Stimulated activated naive CD8-positive, alpha-beta T cell treated with anti-CD3 and anti-CD28 coated beads, Interleukin-15, Interleukin-2, amounts not matched to agents 100 ng/mL and 50 ng/mL, for 24 hours (primary cell): ENCODE data around the gene KIF22.

Experiments used
- H3K27ac Mint-ChIP-seq: one replicate; pipeline ENCODE4 v1.8.0; 2021; ENCODE audit warnings: mild to moderate bottlenecking, mixed read lengths
- H3K27me3 Mint-ChIP-seq: one replicate; pipeline ENCODE4 v1.8.0; 2021; ENCODE audit warnings: mixed read lengths
- H3K36me3 Mint-ChIP-seq: one replicate; pipeline ENCODE4 v1.8.0; 2021; ENCODE audit warnings: low read depth, mixed read lengths
- H3K4me1 Mint-ChIP-seq: one replicate; pipeline ENCODE4 v1.8.0; 2021; ENCODE audit warnings: low read depth, mixed read lengths
- H3K4me3 Mint-ChIP-seq: one replicate; pipeline ENCODE4 v1.8.0; 2021; ENCODE audit warnings: mild to moderate bottlenecking, mixed read lengths
- H3K9me3 Mint-ChIP-seq: one replicate; pipeline ENCODE4 v1.8.0; 2021; ENCODE audit warnings: mixed read lengths

The KIF22 gene

GRCh38 chr16:29805232-29806098, 14.9 kb downstream of the KIF22 start:
- peak overlapping the region; percentile 99 for H3K27ac Mint-ChIP-seq
- no peaks in the 10 kb centered on the region for H3K27me3 Mint-ChIP-seq
- peaks cover 45% of the 10 kb centered on the region for H3K4me1 Mint-ChIP-seq
- H3K9me3 Mint-ChIP-seq, result no peaks in the 10 kb centered on the region
- H3K36me3 Mint-ChIP-seq, result peaks cover 71% of the 10 kb centered on the region
- peak overlapping the region; percentile 96 for H3K4me3 Mint-ChIP-seq

DNA sequence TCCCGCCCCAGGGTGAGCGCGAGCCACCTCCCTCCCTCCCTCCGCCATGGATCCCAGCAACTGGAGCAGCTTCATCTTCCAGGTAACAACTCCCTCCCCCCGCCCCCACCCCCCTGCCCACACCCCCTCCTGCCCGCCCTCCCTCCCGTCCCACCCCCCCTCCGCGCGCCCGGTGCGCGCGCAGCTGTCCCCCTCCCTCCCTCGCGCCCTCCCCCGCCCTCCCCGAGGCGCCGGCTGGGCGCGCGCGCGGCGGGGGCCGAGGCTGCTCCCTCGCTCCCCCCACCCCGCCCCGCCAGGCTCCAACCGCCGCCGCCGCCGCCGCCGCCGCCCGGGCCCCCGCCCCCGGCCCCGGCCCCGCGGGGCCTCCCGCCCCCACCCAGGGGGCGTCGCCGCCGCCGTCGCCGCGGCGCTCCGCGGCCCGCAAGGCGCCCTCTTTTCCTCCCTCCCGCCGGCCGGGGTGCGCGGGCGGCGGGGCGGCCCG, 15.6 kb downstream of the KIF22 start, which contains the start of gene MAZ:
MAZ (plus strand) TSS at position 431 of the 481 bp plus-strand sequence. CDS start 173 bp downstream, outside the sequence.
- Mint-ChIP-seq H3K36me3 (peaks cover 73% of the 10 kb centered on the region), H3K4me1 (peaks cover 52% of the 10 kb centered on the region), H3K27me3 (no peaks in the 10 kb centered on the region), H3K9me3 (no peaks in the 10 kb centered on the region), H3K4me3 (peak within 1 kb of the TSS; percentile 98), H3K27ac (peak within 1 kb of the TSS; percentile 99)

- Mint-ChIP-seq H3K4me3 (peak overlapping the region; percentile 98), H3K27ac (peak overlapping the region; percentile 85), H3K36me3 (peaks cover 67% of the 10 kb centered on the region), H3K9me3 (no peaks in the 10 kb centered on the region), H3K4me1 (peaks cover 59% of the 10 kb centered on the region), H3K27me3 (no peaks in the 10 kb centered on the region)
These were observed 16.3 kb downstream of the KIF22 start for GRCh38 chr16:29806641-29807425.

GRCh38 chr16:29807426-29808218, 17.1 kb downstream of the KIF22 start:
- Mint-ChIP-seq H3K9me3 (no peaks in the 10 kb centered on the region), H3K4me1 (peaks cover 61% of the 10 kb centered on the region), H3K36me3 (peaks cover 62% of the 10 kb centered on the region), H3K27ac (peak overlapping the region; percentile 98), H3K4me3 (peak overlapping the region; percentile 98), H3K27me3 (no peaks in the 10 kb centered on the region)

DNA sequence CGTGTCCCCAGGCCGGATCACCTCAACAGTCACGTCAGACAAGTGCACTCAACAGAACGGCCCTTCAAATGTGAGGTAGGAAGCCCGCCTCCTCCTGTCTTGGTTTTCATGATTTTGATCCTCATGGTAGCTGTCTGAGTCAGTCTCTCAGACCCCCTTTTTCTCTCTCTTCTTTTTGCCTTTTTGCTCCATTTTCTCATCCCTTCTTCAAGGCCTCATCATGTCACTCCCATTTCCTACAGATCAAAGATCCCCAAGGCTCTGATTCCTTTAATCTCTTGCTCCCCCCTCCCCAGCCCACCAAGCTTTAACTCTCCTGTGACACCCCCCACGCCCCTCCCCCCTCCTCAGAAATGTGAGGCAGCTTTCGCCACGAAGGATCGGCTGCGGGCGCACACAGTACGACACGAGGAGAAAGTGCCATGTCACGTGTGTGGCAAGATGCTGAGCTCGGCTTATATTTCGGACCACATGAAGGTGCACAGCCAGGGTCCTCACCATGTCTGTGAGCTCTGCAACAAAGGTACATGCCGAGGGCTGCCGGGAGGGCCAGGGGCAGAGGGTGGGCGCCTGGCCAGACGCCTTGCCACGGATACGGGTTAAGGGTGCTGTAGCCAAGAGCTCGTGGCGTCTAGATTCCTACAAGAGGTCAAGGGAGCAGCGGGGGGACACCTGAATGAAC, 17.8 kb downstream of the KIF22 start:
- Mint-ChIP-seq H3K4me3 (peak overlapping the region; percentile 98), H3K9me3 (no peaks in the 10 kb centered on the region), H3K27me3 (no peaks in the 10 kb centered on the region), H3K36me3 (peaks cover 54% of the 10 kb centered on the region), H3K4me1 (peaks cover 62% of the 10 kb centered on the region), H3K27ac (peak overlapping the region; percentile 98)

- H3K4me1 Mint-ChIP-seq, result peaks cover 53% of the 10 kb centered on the region
These were observed 18.6 kb downstream of the KIF22 start for GRCh38 chr16:29809031-29809747.

DNA sequence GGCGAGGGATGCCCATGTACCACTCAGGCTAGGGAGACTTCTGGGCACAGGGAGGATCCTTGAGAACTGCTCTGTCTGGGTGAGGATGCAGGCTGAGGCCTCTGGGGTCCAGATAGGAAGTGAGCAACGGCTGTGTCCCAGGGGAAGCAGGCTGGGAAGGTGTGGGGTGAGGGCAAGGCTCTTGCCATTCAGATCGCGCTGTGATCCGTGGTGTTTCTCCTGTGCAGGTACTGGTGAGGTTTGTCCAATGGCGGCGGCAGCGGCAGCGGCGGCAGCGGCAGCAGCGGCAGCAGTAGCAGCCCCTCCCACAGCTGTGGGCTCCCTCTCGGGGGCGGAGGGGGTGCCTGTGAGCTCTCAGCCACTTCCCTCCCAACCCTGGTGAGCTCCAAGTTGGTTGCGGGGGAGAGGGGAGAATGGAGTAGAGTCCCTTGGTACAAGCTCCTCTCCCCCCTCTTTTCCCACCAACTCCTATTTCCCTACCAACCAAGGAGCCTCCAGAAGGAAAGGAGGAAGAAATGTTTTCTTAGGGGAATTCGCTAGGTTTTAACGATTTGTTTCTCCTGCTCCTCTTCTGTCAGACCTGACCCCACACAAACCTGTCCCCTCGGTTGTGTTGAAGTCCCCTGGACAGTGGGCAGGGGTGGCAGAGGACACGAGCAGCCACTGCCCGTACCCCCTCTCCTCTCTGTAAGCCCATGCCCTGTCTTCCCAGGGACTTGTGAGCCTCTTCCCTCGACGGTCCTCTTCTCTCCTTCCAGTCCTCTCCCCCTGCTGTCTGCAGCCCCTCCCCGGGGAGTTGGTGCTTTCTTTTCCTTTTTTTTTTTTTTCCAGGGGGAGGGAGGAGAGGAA, 19.5 kb downstream of the KIF22 start:
- Mint-ChIP-seq H3K36me3 (peaks cover 41% of the 10 kb centered on the region), H3K27me3 (no peaks in the 10 kb centered on the region), H3K4me3 (peak overlapping the region; percentile 88), H3K9me3 (no peaks in the 10 kb centered on the region), H3K4me1 (peaks cover 54% of the 10 kb centered on the region), H3K27ac (peak overlapping the region; percentile 82)

More at GRCh38 chr16:29809031-29809747, 18.6 kb downstream of the KIF22 start:
- H3K36me3 Mint-ChIP-seq, result peaks cover 46% of the 10 kb centered on the region
- no peaks in the 10 kb centered on the region for H3K9me3 Mint-ChIP-seq
- peak overlapping the region; percentile 98 for H3K4me3 Mint-ChIP-seq
- peak overlapping the region; percentile 98 for H3K27ac Mint-ChIP-seq
- no peaks in the 10 kb centered on the region for H3K27me3 Mint-ChIP-seq

GRCh38 chr16:29810699-29811169, 20.2 kb downstream of the KIF22 start:
- Mint-ChIP-seq H3K4me3 (peak overlapping the region; percentile 88), H3K27ac (peak overlapping the region; percentile 82), H3K36me3 (peaks cover 38% of the 10 kb centered on the region), H3K9me3 (no peaks in the 10 kb centered on the region), H3K4me1 (peaks cover 56% of the 10 kb centered on the region), H3K27me3 (no peaks in the 10 kb centered on the region)

DNA sequence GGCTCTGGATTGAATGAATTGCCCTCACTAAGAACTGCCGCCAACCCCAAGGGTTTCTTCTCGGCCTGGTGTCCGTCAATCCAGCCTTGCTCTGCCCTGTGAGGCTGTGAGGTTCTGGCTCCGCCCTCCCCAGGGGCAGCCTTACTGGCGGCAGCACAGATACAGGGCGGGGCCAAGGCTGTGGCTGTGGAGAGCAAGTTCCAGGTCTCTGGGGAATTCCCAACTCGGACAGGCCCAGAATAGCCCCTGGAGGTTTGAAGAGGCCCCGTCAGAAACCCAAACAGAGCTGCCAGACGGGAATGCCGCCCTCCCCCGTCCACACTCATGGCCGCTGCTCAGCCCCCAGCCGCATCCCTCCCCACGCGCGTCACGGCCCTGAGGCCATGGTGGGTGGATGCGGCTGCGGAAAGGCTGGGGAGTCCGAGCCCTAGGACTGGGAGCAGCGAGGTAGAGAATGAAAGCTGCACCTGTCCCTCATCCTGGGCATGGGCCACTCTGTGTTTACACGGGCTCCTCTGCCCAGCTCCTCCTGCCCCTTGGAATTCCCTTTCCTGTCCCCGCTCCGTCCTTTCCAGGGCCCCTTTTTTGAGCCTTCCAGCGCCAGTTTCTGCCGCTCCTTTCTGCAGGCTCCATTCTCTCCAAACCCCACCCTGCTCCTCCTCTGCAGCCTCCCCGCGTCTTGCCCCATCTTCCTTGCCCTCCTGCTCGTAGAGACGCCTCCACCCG, 20.8 kb downstream of the KIF22 start:
- H3K27me3 Mint-ChIP-seq, result no peaks in the 10 kb centered on the region
- peak overlapping the region; percentile 82 for H3K27ac Mint-ChIP-seq
- H3K9me3 Mint-ChIP-seq, result no peaks in the 10 kb centered on the region
- H3K36me3 Mint-ChIP-seq, result peaks cover 38% of the 10 kb centered on the region
- H3K4me3 Mint-ChIP-seq, result peak overlapping the region; percentile 88
- H3K4me1 Mint-ChIP-seq, result peaks cover 59% of the 10 kb centered on the region

DNA sequence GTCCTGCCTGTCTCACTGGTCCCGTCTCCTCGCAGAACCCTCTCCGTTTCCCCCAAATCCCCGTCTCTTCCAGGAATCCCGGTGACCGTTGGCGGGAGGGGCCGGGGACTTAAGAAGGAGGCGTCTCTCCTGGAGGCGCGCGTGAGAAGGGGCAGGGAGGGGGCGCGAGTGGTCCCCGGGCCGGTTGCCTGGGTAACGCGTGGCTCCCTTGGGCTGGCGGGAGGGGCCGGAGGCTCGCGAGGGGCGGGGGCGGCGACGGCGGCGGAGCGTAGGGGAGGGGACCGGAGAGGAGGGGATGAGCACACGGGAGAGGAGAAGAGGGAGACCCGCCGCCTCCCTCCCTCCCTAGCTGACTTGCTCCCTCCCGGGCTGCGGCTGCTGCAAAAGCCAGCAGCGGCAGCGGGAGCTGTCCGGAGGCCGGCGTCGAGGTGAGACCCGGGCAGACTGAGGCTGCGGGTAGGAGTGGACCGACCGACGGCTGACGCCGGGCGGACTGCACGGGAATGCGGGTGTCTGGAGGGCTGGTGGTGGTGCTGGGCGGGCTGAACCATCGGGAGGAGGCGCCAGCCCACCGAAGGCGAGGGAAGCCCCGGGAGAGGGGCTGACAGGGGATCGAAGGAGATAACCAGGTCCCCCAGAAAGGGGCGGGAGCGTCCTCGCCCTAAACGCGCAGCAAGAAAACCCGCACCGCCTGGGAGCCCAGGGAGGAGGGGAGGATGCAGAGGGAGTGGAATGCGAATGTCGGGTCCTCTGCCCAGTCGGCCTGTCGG, 21.5 kb downstream of the KIF22 start, which contains the start of gene PRRT2:
PRRT2 (plus strand) TSS at position 298 of the 770 bp plus-strand sequence. CDS start 862 bp downstream, outside the sequence.
- peaks cover 43% of the 10 kb centered on the region for H3K36me3 Mint-ChIP-seq
- H3K4me3 Mint-ChIP-seq, result peak within 1 kb of the TSS; percentile 88
- H3K9me3 Mint-ChIP-seq, result no peaks in the 10 kb centered on the region
- peak within 1 kb of the TSS; percentile 82 for H3K27ac Mint-ChIP-seq
- H3K4me1 Mint-ChIP-seq, result peaks cover 64% of the 10 kb centered on the region
- H3K27me3 Mint-ChIP-seq, result no peaks in the 10 kb centered on the region

- Mint-ChIP-seq H3K27ac (peak overlapping the region; percentile 36), H3K9me3 (no peaks in the 10 kb centered on the region), H3K27me3 (no peaks in the 10 kb centered on the region), H3K4me1 (peaks cover 69% of the 10 kb centered on the region), H3K4me3 (peak overlapping the region; percentile 20), H3K36me3 (peaks cover 38% of the 10 kb centered on the region)
These were observed 22.4 kb downstream of the KIF22 start for GRCh38 chr16:29812754-29813643.
